HEK293 (cell line): ENCODE data around the gene PTCRA.

ENCODE experiments used
- FEZF1 ChIP-seq: fragments of 450-650 bp; formaldehyde crosslinking; IDR thresholded peaks from 2 replicates; pipeline ENCODE4 v1.5.1; 2016; ENCODE audit warnings: missing biosample characterization, missing genetic modification characterization
- GLI2 ChIP-seq: fragments of 450-650 bp; formaldehyde crosslinking; IDR thresholded peaks from 2 replicates; pipeline ENCODE4; 2017; ENCODE audit warnings: missing biosample characterization, missing genetic modification characterization, low read depth, borderline replicate concordance
- GLIS2 ChIP-seq: fragments of 450-650 bp; formaldehyde crosslinking; IDR thresholded peaks from 2 replicates; pipeline ENCODE4 v1.5.1; 2016; ENCODE audit warnings: missing biosample characterization, missing genetic modification characterization
- KLF9 ChIP-seq: fragments of 450-650 bp; formaldehyde crosslinking; IDR thresholded peaks from 2 replicates; pipeline ENCODE4 v1.5.1; 2016; ENCODE audit warnings: missing biosample characterization, missing genetic modification characterization, low read depth
- MZF1 ChIP-seq: fragments of 450-650 bp; formaldehyde crosslinking; IDR thresholded peaks from 2 replicates; pipeline ENCODE4 v1.5.1; 2017; ENCODE audit warnings: missing biosample characterization, missing genetic modification characterization, borderline replicate concordance
- OVOL3 ChIP-seq: fragments of 450-650 bp; formaldehyde crosslinking; IDR thresholded peaks from 2 replicates; pipeline ENCODE4 v1.5.1; 2016; ENCODE audit warnings: missing biosample characterization, missing genetic modification characterization
- SP7 ChIP-seq: fragments of 450-650 bp; formaldehyde crosslinking; IDR thresholded peaks from 2 replicates; pipeline ENCODE4 v1.5.1; 2016; ENCODE audit warnings: missing biosample characterization, missing genetic modification characterization
- YY1 ChIP-seq: fragments of 450-650 bp; formaldehyde crosslinking; IDR thresholded peaks from 2 replicates; pipeline ENCODE4 v1.5.1; 2018; ENCODE audit warnings: missing biosample characterization, missing genetic modification characterization
- ZFP3 ChIP-seq: fragments of 450-650 bp; formaldehyde crosslinking; IDR thresholded peaks from 2 replicates; pipeline ENCODE4 v1.5.1; 2016; ENCODE audit warnings: low read depth, missing biosample characterization, missing genetic modification characterization
- ZNF112 ChIP-seq: fragments of 450-650 bp; formaldehyde crosslinking; IDR thresholded peaks from 2 replicates; pipeline ENCODE4 v1.5.0; 2017; ENCODE audit warnings: missing biosample characterization, missing genetic modification characterization
- ZNF146 ChIP-seq: fragments of 450-650 bp; formaldehyde crosslinking; IDR thresholded peaks from 2 replicates; pipeline ENCODE4 v1.5.1; 2016; ENCODE audit warnings: missing biosample characterization, missing genetic modification characterization
- ZNF19 ChIP-seq: fragments of 450-650 bp; formaldehyde crosslinking; IDR thresholded peaks from 2 replicates; pipeline ENCODE4; 2016; ENCODE audit warnings: missing biosample characterization, missing genetic modification characterization, low read depth
- ZNF221 ChIP-seq: fragments of 450-650 bp; formaldehyde crosslinking; IDR thresholded peaks from 2 replicates; pipeline ENCODE4 v1.5.1; 2017; ENCODE audit warnings: missing biosample characterization, missing genetic modification characterization, borderline replicate concordance
- ZNF324 ChIP-seq: fragments of 450-650 bp; formaldehyde crosslinking; IDR thresholded peaks from 2 replicates; pipeline ENCODE4 v1.5.1; 2016; ENCODE audit warnings: missing biosample characterization, missing genetic modification characterization
- ZNF366 ChIP-seq: fragments of 450-650 bp; formaldehyde crosslinking; conservative IDR thresholded peaks from 2 replicates; pipeline ENCODE4 v1.5.1; 2016; ENCODE audit warnings: missing biosample characterization, missing genetic modification characterization
- ZNF549 ChIP-seq: fragments of 450-650 bp; IDR thresholded peaks from 2 replicates; pipeline ENCODE4 v1.5.1; 2018; ENCODE audit warnings: missing biosample characterization, missing genetic modification characterization, mild to moderate bottlenecking, inconsistent platforms, moderate library complexity
- ZNF555 ChIP-seq: fragments of 450-650 bp; formaldehyde crosslinking; conservative IDR thresholded peaks from 2 replicates; pipeline ENCODE4 v1.5.1; 2017; ENCODE audit warnings: missing biosample characterization, mild to moderate bottlenecking, missing genetic modification characterization, inconsistent platforms
- ZNF623 ChIP-seq: fragments of 450-650 bp; formaldehyde crosslinking; IDR thresholded peaks from 2 replicates; pipeline ENCODE4 v1.5.1; 2016; ENCODE audit warnings: missing biosample characterization, missing genetic modification characterization
- ZNF670 ChIP-seq: fragments of 450-650 bp; formaldehyde crosslinking; IDR thresholded peaks from 2 replicates; pipeline ENCODE4 v1.5.1; 2016; ENCODE audit warnings: missing biosample characterization, missing genetic modification characterization, low read depth
- ZNF843 ChIP-seq: fragments of 450-650 bp; formaldehyde crosslinking; IDR thresholded peaks from 2 replicates; pipeline ENCODE4 v1.5.1; 2016; ENCODE audit warnings: missing biosample characterization, missing genetic modification characterization
- ZSCAN30 ChIP-seq: fragments of 450-650 bp; IDR thresholded peaks from 2 replicates; pipeline ENCODE4 v1.5.1; 2018; ENCODE audit warnings: missing biosample characterization, mild to moderate bottlenecking, missing genetic modification characterization, moderate library complexity
- TF ChIP-seq, protein P1 (sequence below): fragments of 450-650 bp; formaldehyde crosslinking; IDR thresholded peaks from 2 replicates; pipeline ENCODE4 v1.5.1; 2016; ENCODE audit warnings: missing biosample characterization, missing genetic modification characterization, borderline replicate concordance
- TF ChIP-seq, protein P2 (sequence below): fragments of 450-650 bp; formaldehyde crosslinking; IDR thresholded peaks from 2 replicates; pipeline ENCODE4 v1.5.0; 2017; ENCODE audit warnings: missing biosample characterization, missing genetic modification characterization, borderline replicate concordance
- TF ChIP-seq, protein P3 (sequence below): fragments of 450-650 bp; formaldehyde crosslinking; conservative IDR thresholded peaks from 2 replicates; pipeline ENCODE4 v1.5.1; 2016; ENCODE audit warnings: low read depth, missing biosample characterization, missing genetic modification characterization
- TF ChIP-seq, protein P4 (sequence below): fragments of 450-650 bp; formaldehyde crosslinking; IDR thresholded peaks from 2 replicates; pipeline ENCODE4 v1.5.1; 2016; ENCODE audit warnings: missing biosample characterization, missing genetic modification characterization

PTCRA gene

DNA sequence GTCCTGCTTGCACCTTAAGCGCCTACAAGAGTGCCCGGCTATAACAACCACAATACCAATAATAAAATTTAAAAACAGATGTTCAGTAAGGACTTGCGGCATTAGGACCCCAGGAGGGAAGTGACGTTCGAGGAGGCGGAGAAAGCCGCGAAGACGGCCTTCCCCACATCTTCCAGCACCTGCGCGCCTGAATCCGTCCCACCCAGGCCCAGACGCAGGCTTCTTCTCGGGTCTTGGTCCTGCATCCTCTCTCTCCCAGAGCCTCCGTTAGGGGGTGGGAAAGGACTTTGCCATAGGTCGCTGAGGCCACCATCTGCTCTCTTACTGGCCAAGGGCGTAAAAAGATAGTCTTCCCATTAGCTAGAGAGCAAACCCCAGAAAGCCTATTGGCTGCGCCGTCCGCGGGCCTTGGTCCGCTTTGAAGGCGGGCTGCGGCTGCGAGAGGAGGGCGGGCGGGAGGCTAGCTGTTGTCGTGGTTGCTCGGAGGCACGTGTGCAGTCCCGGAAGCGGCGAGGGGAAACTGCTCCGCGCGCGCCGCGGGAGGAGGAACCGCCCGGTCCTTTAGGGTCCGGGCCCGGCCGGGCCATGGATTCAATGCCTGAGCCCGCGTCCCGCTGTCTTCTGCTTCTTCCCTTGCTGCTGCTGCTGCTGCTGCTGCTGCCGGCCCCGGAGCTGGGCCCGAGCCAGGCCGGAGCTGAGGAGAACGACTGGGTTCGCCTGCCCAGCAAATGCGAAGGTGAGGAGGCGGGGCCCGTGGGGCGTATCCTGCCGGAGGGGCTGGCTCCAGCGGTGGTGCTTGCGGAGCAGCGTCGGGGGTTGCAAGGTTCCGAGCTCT is 13.3 kb downstream of the PTCRA start, which contains the start of gene CNPY3 (continued):
- TF ChIP-seq ZFP3 (tag by site-specific recombination), result no peak
- TF ChIP-seq, protein P1, sequence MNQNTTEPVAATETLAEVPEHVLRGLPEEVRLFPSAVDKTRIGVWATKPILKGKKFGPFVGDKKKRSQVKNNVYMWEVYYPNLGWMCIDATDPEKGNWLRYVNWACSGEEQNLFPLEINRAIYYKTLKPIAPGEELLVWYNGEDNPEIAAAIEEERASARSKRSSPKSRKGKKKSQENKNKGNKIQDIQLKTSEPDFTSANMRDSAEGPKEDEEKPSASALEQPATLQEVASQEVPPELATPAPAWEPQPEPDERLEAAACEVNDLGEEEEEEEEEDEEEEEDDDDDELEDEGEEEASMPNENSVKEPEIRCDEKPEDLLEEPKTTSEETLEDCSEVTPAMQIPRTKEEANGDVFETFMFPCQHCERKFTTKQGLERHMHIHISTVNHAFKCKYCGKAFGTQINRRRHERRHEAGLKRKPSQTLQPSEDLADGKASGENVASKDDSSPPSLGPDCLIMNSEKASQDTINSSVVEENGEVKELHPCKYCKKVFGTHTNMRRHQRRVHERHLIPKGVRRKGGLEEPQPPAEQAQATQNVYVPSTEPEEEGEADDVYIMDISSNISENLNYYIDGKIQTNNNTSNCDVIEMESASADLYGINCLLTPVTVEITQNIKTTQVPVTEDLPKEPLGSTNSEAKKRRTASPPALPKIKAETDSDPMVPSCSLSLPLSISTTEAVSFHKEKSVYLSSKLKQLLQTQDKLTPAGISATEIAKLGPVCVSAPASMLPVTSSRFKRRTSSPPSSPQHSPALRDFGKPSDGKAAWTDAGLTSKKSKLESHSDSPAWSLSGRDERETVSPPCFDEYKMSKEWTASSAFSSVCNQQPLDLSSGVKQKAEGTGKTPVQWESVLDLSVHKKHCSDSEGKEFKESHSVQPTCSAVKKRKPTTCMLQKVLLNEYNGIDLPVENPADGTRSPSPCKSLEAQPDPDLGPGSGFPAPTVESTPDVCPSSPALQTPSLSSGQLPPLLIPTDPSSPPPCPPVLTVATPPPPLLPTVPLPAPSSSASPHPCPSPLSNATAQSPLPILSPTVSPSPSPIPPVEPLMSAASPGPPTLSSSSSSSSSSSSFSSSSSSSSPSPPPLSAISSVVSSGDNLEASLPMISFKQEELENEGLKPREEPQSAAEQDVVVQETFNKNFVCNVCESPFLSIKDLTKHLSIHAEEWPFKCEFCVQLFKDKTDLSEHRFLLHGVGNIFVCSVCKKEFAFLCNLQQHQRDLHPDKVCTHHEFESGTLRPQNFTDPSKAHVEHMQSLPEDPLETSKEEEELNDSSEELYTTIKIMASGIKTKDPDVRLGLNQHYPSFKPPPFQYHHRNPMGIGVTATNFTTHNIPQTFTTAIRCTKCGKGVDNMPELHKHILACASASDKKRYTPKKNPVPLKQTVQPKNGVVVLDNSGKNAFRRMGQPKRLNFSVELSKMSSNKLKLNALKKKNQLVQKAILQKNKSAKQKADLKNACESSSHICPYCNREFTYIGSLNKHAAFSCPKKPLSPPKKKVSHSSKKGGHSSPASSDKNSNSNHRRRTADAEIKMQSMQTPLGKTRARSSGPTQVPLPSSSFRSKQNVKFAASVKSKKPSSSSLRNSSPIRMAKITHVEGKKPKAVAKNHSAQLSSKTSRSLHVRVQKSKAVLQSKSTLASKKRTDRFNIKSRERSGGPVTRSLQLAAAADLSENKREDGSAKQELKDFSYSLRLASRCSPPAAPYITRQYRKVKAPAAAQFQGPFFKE (tag by site-specific recombination), result no peak
- TF ChIP-seq, protein P2, sequence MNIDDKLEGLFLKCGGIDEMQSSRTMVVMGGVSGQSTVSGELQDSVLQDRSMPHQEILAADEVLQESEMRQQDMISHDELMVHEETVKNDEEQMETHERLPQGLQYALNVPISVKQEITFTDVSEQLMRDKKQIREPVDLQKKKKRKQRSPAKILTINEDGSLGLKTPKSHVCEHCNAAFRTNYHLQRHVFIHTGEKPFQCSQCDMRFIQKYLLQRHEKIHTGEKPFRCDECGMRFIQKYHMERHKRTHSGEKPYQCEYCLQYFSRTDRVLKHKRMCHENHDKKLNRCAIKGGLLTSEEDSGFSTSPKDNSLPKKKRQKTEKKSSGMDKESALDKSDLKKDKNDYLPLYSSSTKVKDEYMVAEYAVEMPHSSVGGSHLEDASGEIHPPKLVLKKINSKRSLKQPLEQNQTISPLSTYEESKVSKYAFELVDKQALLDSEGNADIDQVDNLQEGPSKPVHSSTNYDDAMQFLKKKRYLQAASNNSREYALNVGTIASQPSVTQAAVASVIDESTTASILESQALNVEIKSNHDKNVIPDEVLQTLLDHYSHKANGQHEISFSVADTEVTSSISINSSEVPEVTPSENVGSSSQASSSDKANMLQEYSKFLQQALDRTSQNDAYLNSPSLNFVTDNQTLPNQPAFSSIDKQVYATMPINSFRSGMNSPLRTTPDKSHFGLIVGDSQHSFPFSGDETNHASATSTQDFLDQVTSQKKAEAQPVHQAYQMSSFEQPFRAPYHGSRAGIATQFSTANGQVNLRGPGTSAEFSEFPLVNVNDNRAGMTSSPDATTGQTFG (tag by site-specific recombination), result no peak
- TF ChIP-seq ZNF670 (tag by site-specific recombination), result no peak
- peak; percentile 62; the same call in 1 of the 2 replicates for TF ChIP-seq YY1 (tag by site-specific recombination)
- TF ChIP-seq SP7 (tag by site-specific recombination), result peak; percentile 92
- peak; percentile 66; the same call in 1 of the 2 replicates for TF ChIP-seq ZNF843 (tag by site-specific recombination)
- peak; percentile 91 for TF ChIP-seq ZNF366
- TF ChIP-seq ZNF221 (tag by site-specific recombination), result no peak; the same call in 1 of the 2 replicates
- no peak for TF ChIP-seq ZNF112
- no peak for TF ChIP-seq ZNF555 (tag by site-specific recombination)
- peak; percentile 98 for TF ChIP-seq KLF9 (tag by site-specific recombination)
- peak; percentile 100 for TF ChIP-seq OVOL3 (tag by site-specific recombination)
- no peak for TF ChIP-seq ZNF549
- no peak for TF ChIP-seq ZNF623 (tag by site-specific recombination)
- TF ChIP-seq, protein P3, sequence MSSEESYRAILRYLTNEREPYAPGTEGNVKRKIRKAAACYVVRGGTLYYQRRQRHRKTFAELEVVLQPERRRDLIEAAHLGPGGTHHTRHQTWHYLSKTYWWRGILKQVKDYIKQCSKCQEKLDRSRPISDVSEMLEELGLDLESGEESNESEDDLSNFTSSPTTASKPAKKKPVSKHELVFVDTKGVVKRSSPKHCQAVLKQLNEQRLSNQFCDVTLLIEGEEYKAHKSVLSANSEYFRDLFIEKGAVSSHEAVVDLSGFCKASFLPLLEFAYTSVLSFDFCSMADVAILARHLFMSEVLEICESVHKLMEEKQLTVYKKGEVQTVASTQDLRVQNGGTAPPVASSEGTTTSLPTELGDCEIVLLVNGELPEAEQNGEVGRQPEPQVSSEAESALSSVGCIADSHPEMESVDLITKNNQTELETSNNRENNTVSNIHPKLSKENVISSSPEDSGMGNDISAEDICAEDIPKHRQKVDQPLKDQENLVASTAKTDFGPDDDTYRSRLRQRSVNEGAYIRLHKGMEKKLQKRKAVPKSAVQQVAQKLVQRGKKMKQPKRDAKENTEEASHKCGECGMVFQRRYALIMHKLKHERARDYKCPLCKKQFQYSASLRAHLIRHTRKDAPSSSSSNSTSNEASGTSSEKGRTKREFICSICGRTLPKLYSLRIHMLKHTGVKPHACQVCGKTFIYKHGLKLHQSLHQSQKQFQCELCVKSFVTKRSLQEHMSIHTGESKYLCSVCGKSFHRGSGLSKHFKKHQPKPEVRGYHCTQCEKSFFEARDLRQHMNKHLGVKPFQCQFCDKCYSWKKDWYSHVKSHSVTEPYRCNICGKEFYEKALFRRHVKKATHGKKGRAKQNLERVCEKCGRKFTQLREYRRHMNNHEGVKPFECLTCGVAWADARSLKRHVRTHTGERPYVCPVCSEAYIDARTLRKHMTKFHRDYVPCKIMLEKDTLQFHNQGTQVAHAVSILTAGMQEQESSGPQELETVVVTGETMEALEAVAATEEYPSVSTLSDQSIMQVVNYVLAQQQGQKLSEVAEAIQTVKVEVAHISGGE, result peak; percentile 98
- TF ChIP-seq ZNF146, result 0 out of 2 replicates have a peak, but pooled peaks have one; percentile 58
- TF ChIP-seq GLIS2, result peak; percentile 93
- TF ChIP-seq, protein P4, sequence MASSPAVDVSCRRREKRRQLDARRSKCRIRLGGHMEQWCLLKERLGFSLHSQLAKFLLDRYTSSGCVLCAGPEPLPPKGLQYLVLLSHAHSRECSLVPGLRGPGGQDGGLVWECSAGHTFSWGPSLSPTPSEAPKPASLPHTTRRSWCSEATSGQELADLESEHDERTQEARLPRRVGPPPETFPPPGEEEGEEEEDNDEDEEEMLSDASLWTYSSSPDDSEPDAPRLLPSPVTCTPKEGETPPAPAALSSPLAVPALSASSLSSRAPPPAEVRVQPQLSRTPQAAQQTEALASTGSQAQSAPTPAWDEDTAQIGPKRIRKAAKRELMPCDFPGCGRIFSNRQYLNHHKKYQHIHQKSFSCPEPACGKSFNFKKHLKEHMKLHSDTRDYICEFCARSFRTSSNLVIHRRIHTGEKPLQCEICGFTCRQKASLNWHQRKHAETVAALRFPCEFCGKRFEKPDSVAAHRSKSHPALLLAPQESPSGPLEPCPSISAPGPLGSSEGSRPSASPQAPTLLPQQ (tag by site-specific recombination), result no peak; the same call in 1 of the 2 replicates
- no peak for TF ChIP-seq ZNF19 (tag by site-specific recombination)
- TF ChIP-seq GLI2 (tag by site-specific recombination), result no peak
- TF ChIP-seq MZF1 (tag by site-specific recombination), result no peak
- 0 out of 2 replicates have a peak, but pooled peaks have one; percentile 50 for TF ChIP-seq ZNF324 (tag by site-specific recombination)
- TF ChIP-seq FEZF1 (tag by site-specific recombination), result no peak
- TF ChIP-seq ZSCAN30, result peak; percentile 89
